GM12872 (cell line): ENCODE measurements around the gene DES.

Source experiments
- TF ChIP-seq, protein P1 (sequence below): IDR thresholded peaks from 3 replicates; pipeline ENCODE4 v1.5.1; 2011; ENCODE audit warnings: low read depth, mild to moderate bottlenecking, low read length, moderate library complexity; ENCODE audit not compliant: insufficient read depth

DES gene

DNA sequence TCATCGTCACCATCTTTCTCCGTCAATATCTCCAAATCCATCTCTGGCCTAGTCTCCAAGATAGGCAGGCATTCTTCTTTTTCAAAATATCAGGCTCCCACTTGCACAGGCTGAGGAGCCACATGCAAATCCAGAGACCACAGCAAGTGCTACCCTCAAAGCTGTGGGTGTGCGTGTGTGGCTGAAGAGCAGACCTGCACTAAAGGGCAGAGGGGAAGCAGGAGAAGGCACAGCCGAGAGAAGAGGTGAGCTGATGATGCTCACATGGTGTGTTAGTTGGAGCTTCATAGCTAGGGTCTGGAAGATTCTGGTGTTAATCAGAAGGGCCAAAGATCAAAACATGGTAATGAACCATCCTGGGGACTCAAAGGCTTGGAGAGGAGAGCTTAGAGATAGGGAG is 20.3 kb downstream of the DES start:
- TF ChIP-seq, protein P1, sequence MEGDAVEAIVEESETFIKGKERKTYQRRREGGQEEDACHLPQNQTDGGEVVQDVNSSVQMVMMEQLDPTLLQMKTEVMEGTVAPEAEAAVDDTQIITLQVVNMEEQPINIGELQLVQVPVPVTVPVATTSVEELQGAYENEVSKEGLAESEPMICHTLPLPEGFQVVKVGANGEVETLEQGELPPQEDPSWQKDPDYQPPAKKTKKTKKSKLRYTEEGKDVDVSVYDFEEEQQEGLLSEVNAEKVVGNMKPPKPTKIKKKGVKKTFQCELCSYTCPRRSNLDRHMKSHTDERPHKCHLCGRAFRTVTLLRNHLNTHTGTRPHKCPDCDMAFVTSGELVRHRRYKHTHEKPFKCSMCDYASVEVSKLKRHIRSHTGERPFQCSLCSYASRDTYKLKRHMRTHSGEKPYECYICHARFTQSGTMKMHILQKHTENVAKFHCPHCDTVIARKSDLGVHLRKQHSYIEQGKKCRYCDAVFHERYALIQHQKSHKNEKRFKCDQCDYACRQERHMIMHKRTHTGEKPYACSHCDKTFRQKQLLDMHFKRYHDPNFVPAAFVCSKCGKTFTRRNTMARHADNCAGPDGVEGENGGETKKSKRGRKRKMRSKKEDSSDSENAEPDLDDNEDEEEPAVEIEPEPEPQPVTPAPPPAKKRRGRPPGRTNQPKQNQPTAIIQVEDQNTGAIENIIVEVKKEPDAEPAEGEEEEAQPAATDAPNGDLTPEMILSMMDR = no peak

DNA sequence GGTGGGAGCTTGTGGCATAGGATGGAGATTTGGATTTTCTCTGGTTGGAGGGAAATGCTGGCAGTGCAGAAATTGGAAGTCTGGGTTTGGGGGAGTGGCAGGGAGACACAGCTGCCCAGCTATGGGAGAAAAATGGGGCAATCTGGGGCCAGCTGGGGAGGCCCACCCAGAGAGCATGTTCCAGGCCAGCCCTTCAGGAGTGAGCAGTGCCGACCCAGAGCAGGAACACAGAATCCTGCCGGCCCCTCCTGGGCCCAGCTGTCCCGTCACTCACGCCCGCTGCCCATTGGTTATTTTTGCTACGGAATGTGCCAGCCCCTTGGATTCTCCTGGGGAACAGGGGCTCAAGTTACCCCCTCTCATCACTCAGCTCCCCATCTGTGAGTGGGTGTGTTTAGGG is 21.3 kb downstream of the DES start:
- TF ChIP-seq, protein P1 = no peak

DNA sequence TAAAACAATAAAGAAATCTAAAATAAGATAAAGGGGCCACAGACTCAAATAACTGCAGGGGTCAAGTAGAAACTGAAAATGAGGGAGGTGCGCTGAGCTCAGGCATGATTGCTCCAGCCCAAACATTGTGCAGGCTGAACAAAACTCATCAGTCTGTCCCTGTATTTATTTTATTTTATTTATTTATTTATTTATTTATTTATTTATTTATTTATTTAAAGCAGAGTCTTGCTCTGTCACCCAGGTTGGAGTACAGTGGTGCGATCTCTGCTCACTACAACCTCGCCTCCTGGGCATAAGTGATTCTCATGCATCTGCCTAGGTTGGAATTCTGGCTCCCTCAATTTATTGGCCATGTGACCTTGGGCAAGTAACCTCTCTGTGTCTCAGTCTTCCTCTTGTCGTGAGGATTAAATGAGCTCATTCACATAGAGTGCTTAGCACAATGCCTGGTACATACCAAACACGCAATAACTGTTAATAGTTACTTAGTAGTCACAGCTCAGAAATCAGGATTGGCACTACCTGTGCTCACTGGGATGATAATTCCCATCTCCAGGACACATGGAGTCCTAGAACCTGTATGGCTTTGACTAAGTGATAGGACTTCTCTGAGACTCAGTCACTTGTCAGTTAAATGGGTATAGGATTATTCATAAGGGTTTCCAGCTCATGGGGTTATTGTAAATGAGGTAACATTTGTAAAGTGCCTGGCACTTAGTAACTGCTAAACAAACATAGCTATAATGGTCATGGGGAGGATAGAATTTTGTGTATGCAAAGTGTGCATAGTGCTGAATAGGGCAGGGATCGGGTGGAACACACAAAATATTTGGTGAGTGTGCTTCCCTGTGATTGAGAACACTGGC is 22.4 kb downstream of the DES start:
- TF ChIP-seq, protein P1 = no peak

DNA sequence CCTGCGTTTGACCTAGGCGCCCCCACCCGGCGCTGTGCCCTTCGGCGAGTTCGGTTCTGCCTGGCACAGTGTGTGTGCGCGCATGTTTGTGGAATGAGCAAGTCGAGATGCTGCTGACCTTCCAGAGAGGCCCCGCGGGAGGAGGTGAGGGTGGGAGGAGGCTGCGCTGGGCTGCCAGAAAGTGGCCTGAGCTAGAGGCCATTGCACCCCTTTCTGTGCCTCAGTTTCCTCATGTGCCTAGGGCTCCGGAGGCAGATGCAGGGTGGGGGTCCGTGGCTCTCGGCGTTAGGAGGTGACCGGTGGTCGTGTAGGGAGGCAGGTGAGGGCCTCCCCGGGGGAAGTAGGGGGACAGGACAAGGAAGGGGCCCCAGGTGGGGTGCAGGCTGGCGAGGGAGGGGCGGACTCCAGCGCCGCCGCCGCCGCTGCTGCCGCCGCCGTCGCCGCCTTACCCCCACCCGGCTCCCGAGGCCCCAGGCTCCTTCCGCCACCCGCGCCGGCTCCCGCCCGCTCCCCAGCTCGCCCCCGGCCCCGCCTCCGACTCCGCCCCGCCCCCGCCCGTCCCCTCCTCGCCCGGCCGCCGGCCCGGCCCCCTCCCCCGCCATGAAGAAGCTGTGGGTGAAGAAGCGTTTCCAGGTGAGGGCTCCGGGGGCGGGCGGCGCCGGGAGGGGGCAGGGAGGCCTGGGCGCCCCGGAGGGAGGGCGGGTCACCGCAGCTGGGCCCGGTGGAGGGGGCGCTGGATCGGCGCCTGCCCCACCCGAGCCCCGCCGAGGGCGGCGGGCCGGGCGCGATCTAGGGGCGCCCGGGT is 23.5 kb downstream of the DES start:
- TF ChIP-seq, protein P1 = no peak

DNA sequence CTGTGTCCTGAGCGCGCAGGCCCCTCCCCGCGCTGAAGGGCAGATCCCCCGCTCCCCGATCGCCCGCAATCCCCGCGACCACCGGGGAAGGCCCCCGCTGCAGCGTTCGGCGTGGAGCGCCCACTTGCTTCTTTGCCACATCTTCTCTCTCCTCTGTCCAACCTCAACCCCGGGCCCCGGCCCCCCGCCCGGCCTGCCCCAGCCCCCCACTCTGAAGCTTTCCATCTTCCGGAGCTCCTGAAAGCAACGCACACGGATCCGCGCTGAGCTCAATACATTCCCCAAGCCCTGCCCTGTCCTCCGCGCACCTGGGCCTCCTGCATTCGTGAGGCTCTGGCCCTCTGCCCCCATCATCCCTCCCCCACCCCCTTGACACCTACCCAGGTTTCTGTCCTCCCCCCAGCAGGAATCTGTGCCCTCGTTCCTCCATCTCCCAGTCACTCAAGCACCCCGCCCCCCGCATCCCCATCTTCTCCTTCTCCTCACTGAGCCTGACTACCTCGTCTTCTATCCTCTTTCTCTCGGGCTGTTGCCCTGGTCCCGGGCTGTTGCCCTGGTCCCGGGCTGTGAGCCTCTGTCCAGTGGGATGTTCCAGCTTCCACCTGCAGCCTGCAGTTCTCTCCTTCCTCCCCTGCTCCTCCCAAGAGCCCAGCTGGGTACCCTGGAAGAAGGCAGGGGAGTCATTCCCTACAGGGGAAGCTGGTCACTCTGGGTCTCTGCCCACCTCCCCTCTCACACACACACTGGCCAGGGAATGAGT is 24.3 kb downstream of the DES start:
- TF ChIP-seq, protein P1 = no peak

DNA sequence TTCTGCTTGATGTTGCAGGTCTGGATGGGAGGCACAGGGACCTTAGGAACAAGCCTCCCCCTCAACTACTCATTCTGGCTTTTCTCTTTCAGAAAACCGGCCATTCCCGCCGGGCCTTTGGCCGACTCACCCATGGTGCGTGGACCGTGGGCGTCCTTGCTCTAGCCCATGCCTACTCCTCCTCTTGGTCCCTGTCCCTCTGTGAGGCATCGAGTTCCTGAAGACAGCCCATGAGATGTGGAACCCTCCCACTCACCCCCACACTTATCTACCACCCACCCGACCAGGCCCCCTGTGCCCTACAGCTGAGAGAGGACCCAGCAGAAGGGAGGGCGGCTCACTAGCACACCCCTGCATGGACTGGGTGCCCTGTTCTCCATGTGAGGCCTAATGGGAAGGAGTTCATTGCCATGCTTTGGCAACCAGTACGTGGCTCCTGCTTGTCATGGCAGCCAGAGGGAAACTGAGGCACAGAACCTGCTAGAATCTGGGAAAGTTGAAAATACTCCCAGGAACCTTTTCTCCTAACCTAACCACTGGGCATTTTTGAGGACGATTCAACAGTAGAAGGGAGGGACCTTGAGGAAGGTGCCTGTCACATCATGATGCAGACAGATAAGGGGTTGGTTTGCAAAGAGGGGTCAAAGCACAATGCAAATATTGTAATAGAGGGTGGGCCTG is 25.0 kb downstream of the DES start:
- TF ChIP-seq, protein P1 = no peak
